Measurements from ENCODE around the gene RPS14. TPM values are rescaled to one million over a fixed set of nuclear protein-coding genes. Genes with fewer than 3 reads are reported as not detected.

RPS14 gene
- polyA plus RNA-seq, 1 donor from 2014 or later, result 3,490 TPM

DNA sequence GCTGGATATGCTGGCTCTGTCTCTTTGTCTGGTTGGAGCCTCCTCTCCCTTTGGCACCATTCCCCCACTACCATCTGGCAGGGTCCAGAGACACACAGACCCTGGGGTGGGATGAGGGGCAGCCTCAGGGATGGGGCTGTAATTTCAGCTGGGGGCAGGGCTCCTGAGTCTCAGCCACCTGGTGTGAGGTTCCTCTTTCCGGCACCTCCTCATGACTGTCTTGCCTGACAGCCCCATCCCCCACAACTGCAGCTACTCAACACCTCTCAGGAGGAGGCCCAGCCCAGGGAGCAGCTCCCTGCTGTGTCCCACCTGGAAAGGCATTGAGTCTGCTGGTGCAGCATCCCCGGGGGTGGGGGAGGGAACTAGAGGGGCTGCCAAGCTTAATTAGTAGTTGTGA lies 11.7 kb upstream of the RPS14 start:
- TF ChIP-seq EP300 (conservative IDR thresholded peaks at IDR 0.05; ENCODE audit: poor library complexity, severe bottlenecking) (no peak), POLR2AphosphoS5 (IDR thresholded peaks at IDR 0.05) (no peak), TAF1 (IDR thresholded peaks at IDR 0.05; ENCODE audit: low read depth) (no peak), RAD21 (conservative IDR thresholded peaks at IDR 0.05) (no peak), MXI1 (conservative IDR thresholded peaks at IDR 0.05; ENCODE audit: poor library complexity, severe bottlenecking) (no peak), EZH2 (IDR thresholded peaks at IDR 0.05; ENCODE audit: borderline replicate concordance, insufficient read depth, low read length, poor library complexity, severe bottlenecking) (no peak), SMC3 (conservative IDR thresholded peaks at IDR 0.05; ENCODE audit: poor library complexity) (no peak)
- TF ChIP-seq, protein P1, sequence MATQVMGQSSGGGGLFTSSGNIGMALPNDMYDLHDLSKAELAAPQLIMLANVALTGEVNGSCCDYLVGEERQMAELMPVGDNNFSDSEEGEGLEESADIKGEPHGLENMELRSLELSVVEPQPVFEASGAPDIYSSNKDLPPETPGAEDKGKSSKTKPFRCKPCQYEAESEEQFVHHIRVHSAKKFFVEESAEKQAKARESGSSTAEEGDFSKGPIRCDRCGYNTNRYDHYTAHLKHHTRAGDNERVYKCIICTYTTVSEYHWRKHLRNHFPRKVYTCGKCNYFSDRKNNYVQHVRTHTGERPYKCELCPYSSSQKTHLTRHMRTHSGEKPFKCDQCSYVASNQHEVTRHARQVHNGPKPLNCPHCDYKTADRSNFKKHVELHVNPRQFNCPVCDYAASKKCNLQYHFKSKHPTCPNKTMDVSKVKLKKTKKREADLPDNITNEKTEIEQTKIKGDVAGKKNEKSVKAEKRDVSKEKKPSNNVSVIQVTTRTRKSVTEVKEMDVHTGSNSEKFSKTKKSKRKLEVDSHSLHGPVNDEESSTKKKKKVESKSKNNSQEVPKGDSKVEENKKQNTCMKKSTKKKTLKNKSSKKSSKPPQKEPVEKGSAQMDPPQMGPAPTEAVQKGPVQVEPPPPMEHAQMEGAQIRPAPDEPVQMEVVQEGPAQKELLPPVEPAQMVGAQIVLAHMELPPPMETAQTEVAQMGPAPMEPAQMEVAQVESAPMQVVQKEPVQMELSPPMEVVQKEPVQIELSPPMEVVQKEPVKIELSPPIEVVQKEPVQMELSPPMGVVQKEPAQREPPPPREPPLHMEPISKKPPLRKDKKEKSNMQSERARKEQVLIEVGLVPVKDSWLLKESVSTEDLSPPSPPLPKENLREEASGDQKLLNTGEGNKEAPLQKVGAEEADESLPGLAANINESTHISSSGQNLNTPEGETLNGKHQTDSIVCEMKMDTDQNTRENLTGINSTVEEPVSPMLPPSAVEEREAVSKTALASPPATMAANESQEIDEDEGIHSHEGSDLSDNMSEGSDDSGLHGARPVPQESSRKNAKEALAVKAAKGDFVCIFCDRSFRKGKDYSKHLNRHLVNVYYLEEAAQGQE (IDR thresholded peaks at IDR 0.05; ENCODE audit: borderline replicate concordance), result no peak
- TF ChIP-seq, protein P2, sequence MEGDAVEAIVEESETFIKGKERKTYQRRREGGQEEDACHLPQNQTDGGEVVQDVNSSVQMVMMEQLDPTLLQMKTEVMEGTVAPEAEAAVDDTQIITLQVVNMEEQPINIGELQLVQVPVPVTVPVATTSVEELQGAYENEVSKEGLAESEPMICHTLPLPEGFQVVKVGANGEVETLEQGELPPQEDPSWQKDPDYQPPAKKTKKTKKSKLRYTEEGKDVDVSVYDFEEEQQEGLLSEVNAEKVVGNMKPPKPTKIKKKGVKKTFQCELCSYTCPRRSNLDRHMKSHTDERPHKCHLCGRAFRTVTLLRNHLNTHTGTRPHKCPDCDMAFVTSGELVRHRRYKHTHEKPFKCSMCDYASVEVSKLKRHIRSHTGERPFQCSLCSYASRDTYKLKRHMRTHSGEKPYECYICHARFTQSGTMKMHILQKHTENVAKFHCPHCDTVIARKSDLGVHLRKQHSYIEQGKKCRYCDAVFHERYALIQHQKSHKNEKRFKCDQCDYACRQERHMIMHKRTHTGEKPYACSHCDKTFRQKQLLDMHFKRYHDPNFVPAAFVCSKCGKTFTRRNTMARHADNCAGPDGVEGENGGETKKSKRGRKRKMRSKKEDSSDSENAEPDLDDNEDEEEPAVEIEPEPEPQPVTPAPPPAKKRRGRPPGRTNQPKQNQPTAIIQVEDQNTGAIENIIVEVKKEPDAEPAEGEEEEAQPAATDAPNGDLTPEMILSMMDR (IDR thresholded peaks at IDR 0.05; ENCODE audit: poor library complexity, severe bottlenecking), result no peak
- Histone ChIP-seq H3K9ac (ENCODE audit: low read length) (no peak overlapping the region), H3K9me2 (ENCODE audit: insufficient read depth, low read length) (no peaks in the 10 kb centered on the region), H3K27me3 (ENCODE audit: insufficient read depth, low read depth, low read length) (no peaks in the 10 kb centered on the region), H3K4me3 (ENCODE audit: low read length) (no peak overlapping the region), H3F3A (ENCODE audit: insufficient read depth, low read length, poor library complexity, severe bottlenecking) (no peaks in the 10 kb centered on the region), H3K27ac (ENCODE audit: low read length) (no peak overlapping the region), H3K9me3 (ENCODE audit: low read length) (no peaks in the 10 kb centered on the region), H3K4me2 (ENCODE audit: low read length) (no peak overlapping the region), H4K20me1 (ENCODE audit: insufficient read depth) (no peaks in the 10 kb centered on the region), H3K79me2 (replicated peaks; ENCODE audit: insufficient read depth, low read length) (no peaks in the 10 kb centered on the region), H2AFZ (ENCODE audit: low read depth, low read length) (no peak overlapping the region), H3K36me3 (ENCODE audit: insufficient read depth, low read length) (no peaks in the 10 kb centered on the region)

DNA sequence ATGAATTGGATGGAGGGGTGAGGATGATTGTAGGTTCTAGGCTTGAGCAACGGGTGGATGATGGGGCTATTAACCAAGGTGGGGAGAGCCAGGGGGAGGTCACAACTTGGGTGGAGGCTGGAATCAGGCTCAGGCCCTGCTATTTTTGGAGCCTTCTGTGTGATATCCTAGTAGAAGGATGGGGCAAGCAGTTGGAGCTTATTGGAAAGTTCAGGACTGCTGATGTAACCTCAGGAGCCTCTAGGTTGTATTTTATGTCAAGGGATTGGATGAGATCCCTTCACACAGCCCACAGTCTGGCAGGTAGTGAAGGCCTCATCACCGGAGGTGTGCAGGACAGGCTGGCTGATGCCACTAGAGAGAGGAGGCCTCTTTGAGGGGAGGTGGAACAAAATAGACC lies 11.2 kb upstream of the RPS14 start:
- Histone ChIP-seq H3K9me2 (ENCODE audit: insufficient read depth, low read length) (no peaks in the 10 kb centered on the region), H3K27me3 (ENCODE audit: insufficient read depth, low read depth, low read length) (no peaks in the 10 kb centered on the region), H3K9ac (ENCODE audit: low read length) (no peak overlapping the region), H3K4me2 (ENCODE audit: low read length) (no peak overlapping the region), H3F3A (ENCODE audit: insufficient read depth, low read length, poor library complexity, severe bottlenecking) (no peaks in the 10 kb centered on the region), H3K36me3 (ENCODE audit: insufficient read depth, low read length) (no peaks in the 10 kb centered on the region), H3K9me3 (ENCODE audit: low read length) (no peaks in the 10 kb centered on the region), H3K4me3 (ENCODE audit: low read length) (no peak overlapping the region), H2AFZ (ENCODE audit: low read depth, low read length) (no peak overlapping the region), H3K27ac (ENCODE audit: low read length) (no peak overlapping the region), H3K79me2 (replicated peaks; ENCODE audit: insufficient read depth, low read length) (no peaks in the 10 kb centered on the region), H4K20me1 (ENCODE audit: insufficient read depth) (no peaks in the 10 kb centered on the region)
- no peak for TF ChIP-seq TAF1 (IDR thresholded peaks at IDR 0.05; ENCODE audit: low read depth)
- no peak for TF ChIP-seq POLR2AphosphoS5 (IDR thresholded peaks at IDR 0.05)
- TF ChIP-seq SMC3 (conservative IDR thresholded peaks at IDR 0.05; ENCODE audit: poor library complexity), result no peak
- TF ChIP-seq, protein P2 (IDR thresholded peaks at IDR 0.05; ENCODE audit: poor library complexity, severe bottlenecking), result no peak
- TF ChIP-seq EZH2 (IDR thresholded peaks at IDR 0.05; ENCODE audit: borderline replicate concordance, insufficient read depth, low read length, poor library complexity, severe bottlenecking), result no peak
- TF ChIP-seq EP300 (conservative IDR thresholded peaks at IDR 0.05; ENCODE audit: poor library complexity, severe bottlenecking), result no peak
- TF ChIP-seq MXI1 (conservative IDR thresholded peaks at IDR 0.05; ENCODE audit: poor library complexity, severe bottlenecking), result no peak
- TF ChIP-seq, protein P1 (IDR thresholded peaks at IDR 0.05; ENCODE audit: borderline replicate concordance), result no peak
- TF ChIP-seq RAD21 (conservative IDR thresholded peaks at IDR 0.05), result no peak

Data from neural cell (in vitro differentiated cells).